K562 (cell line): ENCODE data around the gene EGFL7. TPM values are rescaled to one million over a fixed set of nuclear protein-coding genes. Genes with fewer than 3 reads are reported as not detected.

Experiments used
- ATF1 ChIP-seq, 2 experiments: fragments of 450-650 bp in 1 of 2; IDR thresholded peaks; 2 replicates each; pipeline ENCODE4 v1.6.1; 2016; ENCODE audit warnings: missing compliant biosample characterization in 1 of 2, missing genetic modification characterization in 1 of 2
- ETV5 ChIP-seq: sonication (generic); formaldehyde crosslinking; IDR thresholded peaks from 2 replicates; pipeline ENCODE4 v1.4.0; 2020; ENCODE audit warnings: low read depth, mild to moderate bottlenecking, missing genetic modification reagents
- FOS ChIP-seq: IDR thresholded peaks from 3 replicates; pipeline ENCODE4 v1.6.1; 2011; ENCODE audit not compliant: insufficient read length; ENCODE audit errors: extremely low read depth
- NFRKB ChIP-seq: fragments of 450-650 bp; IDR thresholded peaks from 2 replicates; pipeline ENCODE4 v1.6.1; 2016; ENCODE audit warnings: low read depth
- NR2F6 ChIP-seq: fragments of 450-650 bp; formaldehyde crosslinking; IDR thresholded peaks from 2 replicates; pipeline ENCODE4 v1.4.0; 2020; ENCODE audit warnings: mild to moderate bottlenecking
- PCBP1 ChIP-seq: fragments of 200-400 bp; formaldehyde crosslinking; IDR thresholded peaks from 2 replicates; pipeline ENCODE4 v1.6.1; 2018; ENCODE audit warnings: mild to moderate bottlenecking, low read depth, low read length; ENCODE audit not compliant: poor library complexity, severe bottlenecking
- POLR3A ChIP-seq: IDR thresholded peaks from 2 replicates; pipeline ENCODE4 v1.6.1; 2011; ENCODE audit warnings: borderline replicate concordance, mild to moderate bottlenecking, moderate library complexity; ENCODE audit not compliant: insufficient read length, insufficient read depth; ENCODE audit errors: extremely low read depth
- RAD21 ChIP-seq, 2 experiments: fragments of 250-450 bp in 1 of 2; fragments of 450-650 bp in 1 of 2; sonication (Bioruptor Pico) in 1 of 2; formaldehyde crosslinking in 1 of 2; IDR thresholded peaks in 1 of 2; conservative IDR thresholded peaks in 1 of 2; 2 replicates each; pipeline versions ENCODE4 v1.4.0 to v1.8.0; 2020 to 2022; ENCODE audit warnings: mild to moderate bottlenecking in 2 of 2, moderate library complexity in 1 of 2
- TCF3 ChIP-seq: sonication (generic); formaldehyde crosslinking; IDR thresholded peaks from 2 replicates; pipeline ENCODE4 v1.4.0; 2020; ENCODE audit warnings: mild to moderate bottlenecking, missing genetic modification reagents
- ZBED1 ChIP-seq: IDR thresholded peaks from 2 replicates; pipeline ENCODE4 v1.6.1; 2014
- ZBTB7A ChIP-seq: IDR thresholded peaks from 2 replicates; pipeline ENCODE4 v1.6.1; 2011; ENCODE audit warnings: low read depth, mild to moderate bottlenecking, low read length, moderate library complexity, borderline replicate concordance; ENCODE audit not compliant: control insufficient read depth
- ZFP1 ChIP-seq: fragments of 450-650 bp; formaldehyde crosslinking; IDR thresholded peaks from 2 replicates; pipeline ENCODE4 v1.4.0; 2020; ENCODE audit warnings: mild to moderate bottlenecking, mixed read lengths
- ZNF212 ChIP-seq: fragments of 450-650 bp; formaldehyde crosslinking; IDR thresholded peaks from 2 replicates; pipeline ENCODE4 v1.4.0; 2020; ENCODE audit warnings: mild to moderate bottlenecking
- ZNF551 ChIP-seq: fragments of 250-450 bp; sonication (Bioruptor Pico); IDR thresholded peaks from 2 replicates; pipeline ENCODE4 v1.5.0; 2021; ENCODE audit warnings: mild to moderate bottlenecking, moderate library complexity
- ZNF778 ChIP-seq: fragments of 450-650 bp; formaldehyde crosslinking; IDR thresholded peaks from 2 replicates; pipeline ENCODE4 v1.4.0; 2020; ENCODE audit warnings: mild to moderate bottlenecking, moderate library complexity
- polyA plus RNA-seq, 8 experiments: library from polyadenylated mRNA; depleted of rRNA in 4 of 8; stranded (reverse) in 5 of 8; unstranded in 3 of 8; fragments of >200 nt; fragmentation: Nextera tagmentation in 2 of 8; fragmentation: Illumina TruSeq in 1 of 8; extraction: Ambion mirVana in 2 of 8; extraction: Trizol in 1 of 8; gene quantifications; 2 replicates each; pipeline versions ENCODE4 v1.2.1 to v1.2.3, GENCODE V29; 2011 to 2014; ENCODE audit warnings: inconsistent platforms in 1 of 8, missing spikeins in 1 of 8
- total RNA-seq, 7 experiments: library from RNA; depleted of rRNA in 6 of 7; stranded (reverse); fragments of >200 nt in 6 of 7; fragmentation: Illumina TruSeq in 2 of 7; extraction: Trizol in 2 of 7; gene quantifications; 2 replicates each; pipeline versions ENCODE4 v1.2.1 to v1.2.3, GENCODE V29; 2011 to 2021; ENCODE audit warnings: low replicate concordance in 1 of 7
- TF ChIP-seq, protein P1 (sequence below): fragments of 450-650 bp; IDR thresholded peaks from 2 replicates; pipeline ENCODE4 v1.7.0; 2016; ENCODE audit warnings: borderline replicate concordance
- TF ChIP-seq, protein P2 (sequence below): IDR thresholded peaks from 2 replicates; pipeline ENCODE4 v1.6.1; 2011; ENCODE audit warnings: borderline replicate concordance, low read depth, mild to moderate bottlenecking, moderate library complexity, low read length; ENCODE audit not compliant: insufficient read depth, poor library complexity, severe bottlenecking
- TF ChIP-seq, protein P3 (sequence below): fragments of 450-650 bp; conservative IDR thresholded peaks from 2 replicates; pipeline ENCODE4 v1.6.1; 2016; ENCODE audit warnings: missing genetic modification characterization, low read depth, mild to moderate bottlenecking, missing compliant biosample characterization, moderate library complexity
- TF ChIP-seq, protein P4 (sequence below): sonication (generic); formaldehyde crosslinking; IDR thresholded peaks from 2 replicates; pipeline ENCODE4 v1.8.0; 2022; ENCODE audit warnings: mild to moderate bottlenecking, missing genetic modification reagents, borderline replicate concordance

EGFL7 gene
- total and polyA plus RNA-seq, 9 of the 15 experiments (the other 6 are each of a cell fraction or from before 2014, with no cell fraction given), result 1.5 to 286 (median 55.5) TPM

DNA sequence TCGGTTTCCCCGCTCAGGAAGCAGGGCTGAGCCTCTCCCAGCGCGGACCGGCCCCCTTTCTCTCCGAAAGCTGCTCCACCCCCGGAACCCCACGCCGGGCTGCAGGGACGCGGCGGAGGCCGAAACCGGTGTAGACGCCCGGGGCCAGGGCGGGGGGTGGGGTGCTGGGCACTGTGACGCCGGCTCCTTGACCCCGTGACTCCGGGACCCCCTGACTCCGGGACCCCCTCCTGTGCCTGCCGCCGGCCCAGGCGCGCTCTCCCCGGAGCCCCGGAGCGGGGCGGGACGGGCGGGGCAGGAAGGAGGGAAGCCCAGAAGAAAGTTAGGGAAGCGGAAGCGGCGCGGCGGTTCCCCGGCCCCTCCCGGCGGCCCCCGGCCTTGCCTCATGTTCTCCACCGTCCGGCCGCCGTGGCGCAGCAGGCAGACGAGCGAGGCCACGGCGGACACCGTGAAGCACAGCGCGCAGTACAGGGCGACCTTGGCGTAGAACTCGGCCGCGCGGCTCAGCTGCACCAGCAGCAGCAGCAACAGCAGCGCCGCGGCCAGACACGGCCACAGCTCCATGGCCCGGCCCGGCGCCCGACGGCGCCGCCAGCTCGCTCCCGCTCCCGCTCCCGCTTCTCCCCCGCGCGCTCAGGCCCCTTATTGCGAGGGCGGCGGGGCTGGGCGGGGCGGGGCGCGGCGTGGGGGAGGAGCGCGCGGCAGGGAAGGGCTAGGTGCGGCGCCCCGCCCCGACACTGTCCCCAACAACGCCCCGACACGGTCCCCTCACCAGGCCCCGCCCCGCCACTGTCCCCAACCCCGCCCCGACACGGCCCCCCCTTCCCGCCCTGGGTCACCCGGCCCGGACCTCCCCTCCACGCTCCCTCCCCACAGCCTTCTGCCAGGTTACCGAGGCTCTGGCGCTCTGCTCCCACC lies 24.3 kb downstream of the EGFL7 start, which contains the start of gene AGPAT2 (continued):
- TF ChIP-seq TCF3 (CRISPR knock-in tag) (peak; percentile 15; the same call in 1 of the 2 replicates), ZNF551 (no peak), ETV5 (no peak), ATF1 (CRISPR knock-in tag; IDR thresholded peaks at IDR 0.05) (no peak), ATF1 (tag; IDR thresholded peaks at IDR 0.05) (peak; percentile 30; the same call in 1 of the 2 replicates), ZBED1 (peak; percentile 33; the same call in 1 of the 2 replicates), NFRKB (peak; percentile 38; the same call in 1 of the 2 replicates), ZFP1 (CRISPR knock-in tag) (no peak), POLR3A (no peak), ZNF778 (CRISPR knock-in tag) (no peak), ZBTB7A (peak; percentile 60; the same call in 1 of the 2 replicates), NR2F6 (CRISPR knock-in tag) (no peak), RAD21 (CRISPR knock-in tag; conservative IDR thresholded peaks at IDR 0.05 in 1 of 2, IDR thresholded peaks at IDR 0.05 in 1 of 2) (peak in 1 of 2 experiments; percentile 17; a peak in 2 of 4 replicates), FOS (no peak), ZNF212 (no peak), PCBP1 (peak; percentile 66)
- TF ChIP-seq, protein P1, sequence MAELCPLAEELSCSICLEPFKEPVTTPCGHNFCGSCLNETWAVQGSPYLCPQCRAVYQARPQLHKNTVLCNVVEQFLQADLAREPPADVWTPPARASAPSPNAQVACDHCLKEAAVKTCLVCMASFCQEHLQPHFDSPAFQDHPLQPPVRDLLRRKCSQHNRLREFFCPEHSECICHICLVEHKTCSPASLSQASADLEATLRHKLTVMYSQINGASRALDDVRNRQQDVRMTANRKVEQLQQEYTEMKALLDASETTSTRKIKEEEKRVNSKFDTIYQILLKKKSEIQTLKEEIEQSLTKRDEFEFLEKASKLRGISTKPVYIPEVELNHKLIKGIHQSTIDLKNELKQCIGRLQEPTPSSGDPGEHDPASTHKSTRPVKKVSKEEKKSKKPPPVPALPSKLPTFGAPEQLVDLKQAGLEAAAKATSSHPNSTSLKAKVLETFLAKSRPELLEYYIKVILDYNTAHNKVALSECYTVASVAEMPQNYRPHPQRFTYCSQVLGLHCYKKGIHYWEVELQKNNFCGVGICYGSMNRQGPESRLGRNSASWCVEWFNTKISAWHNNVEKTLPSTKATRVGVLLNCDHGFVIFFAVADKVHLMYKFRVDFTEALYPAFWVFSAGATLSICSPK, result no peak
- TF ChIP-seq, protein P2, sequence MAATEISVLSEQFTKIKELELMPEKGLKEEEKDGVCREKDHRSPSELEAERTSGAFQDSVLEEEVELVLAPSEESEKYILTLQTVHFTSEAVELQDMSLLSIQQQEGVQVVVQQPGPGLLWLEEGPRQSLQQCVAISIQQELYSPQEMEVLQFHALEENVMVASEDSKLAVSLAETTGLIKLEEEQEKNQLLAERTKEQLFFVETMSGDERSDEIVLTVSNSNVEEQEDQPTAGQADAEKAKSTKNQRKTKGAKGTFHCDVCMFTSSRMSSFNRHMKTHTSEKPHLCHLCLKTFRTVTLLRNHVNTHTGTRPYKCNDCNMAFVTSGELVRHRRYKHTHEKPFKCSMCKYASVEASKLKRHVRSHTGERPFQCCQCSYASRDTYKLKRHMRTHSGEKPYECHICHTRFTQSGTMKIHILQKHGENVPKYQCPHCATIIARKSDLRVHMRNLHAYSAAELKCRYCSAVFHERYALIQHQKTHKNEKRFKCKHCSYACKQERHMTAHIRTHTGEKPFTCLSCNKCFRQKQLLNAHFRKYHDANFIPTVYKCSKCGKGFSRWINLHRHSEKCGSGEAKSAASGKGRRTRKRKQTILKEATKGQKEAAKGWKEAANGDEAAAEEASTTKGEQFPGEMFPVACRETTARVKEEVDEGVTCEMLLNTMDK, result no peak
- TF ChIP-seq, protein P3, sequence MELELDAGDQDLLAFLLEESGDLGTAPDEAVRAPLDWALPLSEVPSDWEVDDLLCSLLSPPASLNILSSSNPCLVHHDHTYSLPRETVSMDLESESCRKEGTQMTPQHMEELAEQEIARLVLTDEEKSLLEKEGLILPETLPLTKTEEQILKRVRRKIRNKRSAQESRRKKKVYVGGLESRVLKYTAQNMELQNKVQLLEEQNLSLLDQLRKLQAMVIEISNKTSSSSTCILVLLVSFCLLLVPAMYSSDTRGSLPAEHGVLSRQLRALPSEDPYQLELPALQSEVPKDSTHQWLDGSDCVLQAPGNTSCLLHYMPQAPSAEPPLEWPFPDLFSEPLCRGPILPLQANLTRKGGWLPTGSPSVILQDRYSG (tag), result no peak
- TF ChIP-seq, protein P4, sequence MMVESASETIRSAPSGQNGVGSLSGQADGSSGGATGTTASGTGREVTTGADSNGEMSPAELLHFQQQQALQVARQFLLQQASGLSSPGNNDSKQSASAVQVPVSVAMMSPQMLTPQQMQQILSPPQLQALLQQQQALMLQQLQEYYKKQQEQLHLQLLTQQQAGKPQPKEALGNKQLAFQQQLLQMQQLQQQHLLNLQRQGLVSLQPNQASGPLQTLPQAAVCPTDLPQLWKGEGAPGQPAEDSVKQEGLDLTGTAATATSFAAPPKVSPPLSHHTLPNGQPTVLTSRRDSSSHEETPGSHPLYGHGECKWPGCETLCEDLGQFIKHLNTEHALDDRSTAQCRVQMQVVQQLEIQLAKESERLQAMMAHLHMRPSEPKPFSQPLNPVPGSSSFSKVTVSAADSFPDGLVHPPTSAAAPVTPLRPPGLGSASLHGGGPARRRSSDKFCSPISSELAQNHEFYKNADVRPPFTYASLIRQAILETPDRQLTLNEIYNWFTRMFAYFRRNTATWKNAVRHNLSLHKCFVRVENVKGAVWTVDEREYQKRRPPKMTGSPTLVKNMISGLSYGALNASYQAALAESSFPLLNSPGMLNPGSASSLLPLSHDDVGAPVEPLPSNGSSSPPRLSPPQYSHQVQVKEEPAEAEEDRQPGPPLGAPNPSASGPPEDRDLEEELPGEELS, result 0 out of 2 replicates have a peak, but pooled peaks have one; percentile 55
